ENCODE measurements around the gene RGS3.
"Not testable (repeated sequence)": the region's sequence is repeated elsewhere in the genome, so short reads cannot be mapped to it uniquely, and the experiment has no call there.

Gene RGS3

DNA sequence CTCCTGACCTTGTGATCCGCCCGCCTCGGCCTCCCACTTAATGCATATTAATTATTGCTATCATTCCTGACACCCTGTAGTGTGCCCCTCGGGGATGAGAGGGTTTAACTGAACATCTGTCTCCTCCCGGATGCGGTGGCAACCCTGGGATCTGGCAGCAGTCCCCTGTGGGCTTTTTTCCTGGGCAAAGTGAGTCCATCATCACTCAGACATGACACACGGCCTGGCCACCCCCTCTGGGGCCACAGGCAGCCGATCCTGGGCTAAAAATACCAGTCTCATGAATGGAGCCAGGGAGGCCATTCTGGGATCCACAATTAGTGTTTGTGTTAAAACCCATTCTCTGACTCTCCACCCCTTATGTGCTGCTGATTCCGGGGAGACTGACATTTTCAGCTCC lies 161.2 kb downstream of the RGS3 start:
- no peak for DNase-seq

DNA sequence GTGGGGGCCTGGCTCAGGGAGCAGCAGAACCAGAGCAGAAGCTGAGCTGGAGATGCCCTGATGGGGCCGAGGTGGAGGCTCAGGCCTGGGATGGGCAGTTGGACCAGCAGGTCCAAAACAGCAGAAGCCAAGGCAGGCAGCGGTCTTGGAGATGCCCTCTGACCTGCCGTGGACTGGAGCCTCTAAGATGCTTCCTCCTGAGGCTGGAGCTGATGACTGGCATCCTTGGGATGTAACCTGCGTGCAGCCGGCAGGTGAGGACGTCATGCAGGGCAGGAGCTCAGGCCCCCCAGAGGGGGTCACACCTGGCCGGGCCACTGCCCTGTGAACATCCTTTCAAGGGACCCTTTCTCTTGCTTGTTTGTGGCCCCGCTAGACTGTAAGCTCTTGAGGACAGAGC lies 162.0 kb downstream of the RGS3 start:
- DNase-seq, result no peak

DNA sequence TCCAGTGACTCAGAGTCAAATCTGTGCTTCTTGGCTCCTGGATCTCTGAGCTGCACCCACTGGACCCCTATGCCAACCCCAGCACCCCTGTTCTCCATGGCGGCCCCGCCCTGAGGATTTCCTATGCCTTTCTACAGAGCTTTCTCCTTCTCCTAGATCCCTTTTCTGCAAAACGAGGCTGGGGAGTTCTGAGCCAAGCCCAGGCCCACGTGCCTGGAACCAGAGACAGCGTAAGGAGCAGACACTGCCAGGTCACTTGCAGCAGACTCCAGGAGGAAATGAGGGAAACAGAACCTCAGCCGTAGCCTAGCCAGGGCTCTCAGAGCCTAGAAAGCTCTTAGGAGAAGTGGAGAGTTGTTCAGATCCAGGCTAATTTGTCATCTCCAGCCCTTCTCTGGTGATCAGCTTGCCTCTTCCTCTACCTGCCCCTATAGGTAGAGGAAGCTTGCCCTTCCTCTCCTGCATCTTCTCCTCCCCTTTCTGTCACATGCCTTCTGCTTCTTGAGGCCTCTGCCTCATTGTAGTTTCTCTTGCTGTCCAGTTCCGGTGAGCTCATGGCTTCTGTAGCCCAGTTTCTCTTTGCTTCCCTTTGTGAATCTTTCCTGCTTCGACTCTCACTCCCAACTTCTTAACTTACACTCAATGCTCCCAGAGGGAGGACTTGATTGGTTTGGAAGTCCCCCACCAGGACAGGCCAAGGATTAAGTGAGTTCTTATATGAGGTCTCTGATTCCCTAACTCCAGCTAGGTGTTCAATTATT lies 163.4 kb downstream of the RGS3 start:
- DNase-seq, result no peak

DNA sequence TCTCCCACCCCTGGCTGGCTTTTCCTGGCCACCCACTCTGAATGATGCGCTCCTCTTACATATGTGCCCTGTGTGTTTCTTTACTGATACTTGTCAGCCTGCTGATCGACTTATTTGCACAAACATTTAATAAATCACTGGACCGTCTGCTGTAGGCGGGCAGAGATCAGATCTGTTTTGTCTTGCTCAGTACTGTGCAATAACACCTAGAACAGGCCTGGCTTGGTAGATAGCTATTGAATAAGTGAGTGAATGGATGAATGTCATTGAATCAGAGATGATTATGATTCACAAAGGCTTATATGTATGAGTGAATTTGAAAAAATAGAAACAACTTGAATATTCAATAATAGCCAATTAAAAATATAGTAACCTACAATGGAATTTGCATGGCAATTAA lies 165.1 kb downstream of the RGS3 start:
- DNase-seq, result no peak

DNA sequence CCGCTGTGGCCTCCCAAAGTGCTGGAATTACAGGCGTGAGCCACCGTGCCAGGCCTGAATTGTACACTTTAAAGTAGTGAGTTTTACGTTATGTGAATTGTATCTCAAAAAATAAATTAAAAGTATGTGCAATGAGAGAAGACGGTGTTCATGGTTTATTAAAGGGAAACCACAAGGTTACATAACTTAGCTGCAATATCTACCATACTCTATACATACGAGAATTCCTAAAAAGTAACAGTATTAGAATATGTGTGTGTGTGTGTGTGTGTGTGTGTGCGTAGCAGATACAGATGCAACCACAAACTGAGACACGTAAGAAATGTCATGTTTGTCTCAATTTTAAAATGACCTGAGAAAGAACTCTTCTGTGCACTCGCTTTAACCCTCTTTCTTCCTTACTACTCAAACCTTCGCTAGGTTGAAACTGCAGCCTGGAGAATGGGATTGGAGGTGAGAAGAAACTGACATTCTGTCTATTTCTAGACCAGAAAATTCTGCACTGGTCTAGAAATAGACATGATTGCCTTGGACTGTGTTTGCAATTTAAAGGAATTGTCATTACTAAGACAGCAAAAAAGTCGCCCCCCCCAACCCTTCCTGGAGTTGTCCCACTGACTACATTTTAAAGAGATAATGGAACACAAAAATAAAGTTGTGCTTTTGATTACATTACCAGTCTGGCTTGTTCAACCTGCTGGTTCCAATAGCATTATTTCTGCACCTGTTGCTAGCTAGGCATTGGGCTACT lies 167.0 kb downstream of the RGS3 start:
- no peak for DNase-seq

DNA sequence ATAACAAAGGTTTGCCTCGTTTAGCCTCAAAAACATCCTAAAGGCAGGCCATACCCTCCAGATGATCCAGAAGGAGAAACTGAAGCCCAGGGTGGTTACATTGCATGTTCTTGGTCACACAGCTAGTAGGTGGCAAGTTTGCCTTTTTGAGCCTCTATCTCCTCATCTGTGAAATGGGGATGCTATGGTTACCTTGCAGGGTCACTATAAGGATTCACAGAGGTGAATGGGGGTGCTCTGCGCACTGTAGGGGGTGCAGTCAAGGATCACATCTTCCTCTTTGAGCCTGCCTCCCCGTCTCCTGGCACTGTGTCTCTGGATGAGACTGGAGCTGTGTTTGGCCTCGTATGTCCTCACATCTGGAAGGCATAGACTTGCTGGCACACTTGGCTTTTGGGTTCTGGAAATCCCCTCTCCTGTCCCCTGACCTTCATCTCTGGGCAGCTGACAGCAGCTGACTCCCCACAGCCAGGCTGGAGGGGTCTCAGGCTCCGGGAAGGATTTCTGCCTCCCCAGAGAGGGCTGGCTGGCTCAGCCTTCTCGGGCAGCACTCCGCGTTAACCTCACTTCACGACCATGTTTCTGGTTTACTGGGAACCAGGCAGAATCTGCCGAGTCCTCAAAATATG lies 167.7 kb downstream of the RGS3 start:
- DNase-seq, result no peak

DNA sequence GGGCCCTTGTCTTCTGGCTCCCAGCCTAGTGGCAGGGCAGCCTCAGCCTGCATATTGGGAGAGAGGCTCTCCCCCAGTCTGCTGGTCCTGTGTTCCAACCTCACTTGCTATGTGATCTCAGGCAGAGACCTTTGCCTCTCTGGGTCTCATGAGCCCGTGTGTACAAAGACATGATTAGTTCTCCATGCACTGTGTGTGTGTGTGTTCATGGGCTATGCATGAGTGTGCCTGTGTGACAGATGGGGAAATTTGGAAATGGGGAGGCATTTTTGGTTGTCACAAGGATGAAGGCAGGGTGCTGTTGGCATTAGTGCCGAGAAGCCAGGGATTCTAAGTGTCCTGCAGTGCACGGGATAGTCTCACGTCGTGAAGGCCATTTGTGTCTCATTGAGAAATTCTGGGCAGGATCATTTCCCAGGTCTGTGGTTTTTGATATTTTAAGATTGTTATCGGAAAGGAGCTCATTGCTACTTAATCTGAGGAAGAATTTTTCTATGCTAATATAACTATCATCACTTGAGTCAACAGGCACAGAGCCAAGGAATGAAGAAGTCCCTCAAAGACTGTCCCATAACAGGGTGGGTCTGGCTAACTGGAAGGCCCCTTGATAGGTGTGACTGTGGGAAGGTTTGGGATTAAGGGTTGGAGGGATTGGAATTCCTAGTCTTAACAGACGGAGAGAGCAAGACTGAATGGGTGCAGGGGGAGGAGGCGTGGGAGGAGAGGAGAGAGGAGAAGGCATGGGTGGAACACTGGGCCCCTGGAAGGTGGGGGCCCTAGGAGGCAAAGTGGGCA lies 168.5 kb downstream of the RGS3 start:
- no peak for DNase-seq

DNA sequence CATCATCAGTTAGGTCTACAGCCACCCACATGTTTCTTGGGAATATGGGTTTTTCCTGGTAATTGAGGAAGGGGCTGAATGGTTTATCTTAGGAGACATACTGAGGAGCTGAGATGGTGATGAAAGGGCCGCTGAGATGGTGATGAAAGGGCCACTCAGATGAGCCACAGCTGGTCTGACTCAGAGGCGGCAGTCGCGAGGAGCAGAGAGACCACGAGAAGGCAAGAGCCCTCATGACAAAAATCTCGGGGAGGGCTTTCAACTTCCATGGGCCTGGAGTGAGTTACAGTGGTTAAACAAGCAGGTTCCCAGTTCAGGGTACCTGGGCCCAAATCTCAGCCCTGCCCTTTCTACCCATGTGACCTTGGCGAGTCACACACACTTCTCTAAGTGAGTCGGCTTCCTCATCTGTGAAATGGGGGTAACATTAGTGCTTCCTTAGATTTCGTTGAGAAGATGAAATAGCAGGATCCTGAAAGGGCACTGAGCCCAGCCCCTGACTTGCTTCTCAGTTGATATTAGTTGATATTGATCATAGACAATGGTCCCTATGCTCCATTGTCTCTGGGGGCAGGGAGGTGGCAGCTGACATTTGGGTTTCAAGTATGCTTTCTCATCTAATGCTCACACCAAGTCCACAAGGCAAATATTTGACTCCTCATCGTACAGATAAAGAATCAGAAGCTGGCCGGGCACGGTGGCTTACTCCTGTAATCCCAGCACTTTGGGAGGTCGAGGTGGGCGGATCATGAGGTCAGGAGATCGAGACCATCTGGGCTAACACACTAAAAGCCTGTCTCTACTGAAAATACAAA lies 169.5 kb downstream of the RGS3 start:
- DNase-seq, result peak; percentile 12

DNA sequence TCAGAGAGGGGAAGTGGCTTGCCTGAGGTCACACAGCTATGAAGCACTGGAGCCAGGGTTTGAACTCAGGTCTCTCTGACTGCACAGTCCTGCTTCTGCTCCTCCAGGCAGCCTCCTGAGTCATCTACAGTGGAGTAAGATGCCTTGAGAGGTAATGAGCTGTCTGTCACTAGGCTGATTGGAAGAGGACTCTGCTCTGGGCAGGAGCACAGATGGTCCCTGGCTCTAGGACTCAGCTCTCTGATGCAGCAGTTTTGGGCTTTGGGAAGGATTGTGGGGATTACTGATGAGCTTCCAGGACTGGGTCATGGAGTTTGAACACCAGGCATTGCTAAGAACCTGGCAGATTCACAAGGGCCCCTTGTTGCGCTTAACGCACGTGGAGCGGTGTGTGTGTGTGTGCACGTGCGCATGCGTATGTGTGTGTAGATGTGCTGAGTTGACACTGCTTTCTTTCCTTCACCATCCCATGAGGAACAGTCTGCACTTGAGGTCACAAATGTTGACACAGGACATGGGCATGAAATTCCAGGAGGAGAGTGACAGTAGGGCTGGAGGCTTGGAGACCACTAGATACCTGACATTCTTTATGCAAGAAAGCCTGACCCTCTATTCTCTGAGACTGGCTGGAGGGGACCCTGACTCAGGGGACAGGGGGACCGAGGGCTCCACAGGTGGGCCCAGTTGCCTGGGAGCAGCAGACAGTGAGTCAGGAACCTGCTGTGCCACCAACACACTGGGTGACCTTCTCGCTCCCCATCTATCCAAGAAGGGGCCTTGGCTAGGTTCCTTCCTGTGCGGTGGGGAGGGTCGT lies 170.5 kb downstream of the RGS3 start:
- DNase-seq, result no peak

DNA sequence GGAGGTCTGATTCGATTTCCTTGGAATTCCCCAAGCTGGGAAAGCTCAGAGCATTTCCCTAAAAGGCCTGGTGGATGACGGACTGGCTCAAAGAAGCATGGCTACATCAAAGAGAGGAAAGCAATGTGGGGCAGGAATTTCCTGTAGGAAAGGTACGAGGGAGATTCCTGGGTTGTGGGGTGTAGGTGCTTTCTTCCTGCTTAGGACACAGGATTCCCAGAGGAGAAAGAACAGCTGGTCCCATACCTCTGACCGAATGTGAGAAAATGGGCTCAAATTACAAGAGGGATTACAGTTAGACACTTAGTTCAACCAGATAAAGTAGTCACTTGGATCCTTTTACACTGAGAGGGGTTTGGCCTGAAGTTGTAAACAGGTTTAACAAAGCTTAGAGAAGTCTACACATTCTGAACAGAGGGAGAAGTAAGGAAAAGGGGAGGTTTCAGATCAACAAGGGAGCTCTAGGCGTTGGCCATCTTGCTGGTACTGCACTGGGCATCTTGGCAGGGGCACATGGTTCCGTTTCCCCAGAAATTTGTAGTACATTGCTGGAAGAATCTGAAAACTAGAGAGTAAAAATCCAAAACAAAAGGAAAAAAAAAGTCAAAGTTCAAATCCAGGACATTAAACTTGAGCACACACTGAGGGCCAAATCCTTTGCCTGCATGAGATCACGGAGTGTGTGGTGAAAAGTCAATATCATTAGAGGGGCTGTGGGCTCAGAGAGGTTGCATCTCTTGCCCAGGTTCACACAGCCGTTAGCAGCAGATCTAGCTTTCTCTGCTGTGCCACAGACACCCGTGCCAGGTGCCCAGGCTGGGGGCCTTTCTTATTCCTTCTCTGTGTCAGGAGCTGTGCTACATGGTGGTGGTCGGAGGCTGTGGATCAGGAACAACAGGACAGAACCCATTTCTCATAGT lies 171.3 kb downstream of the RGS3 start:
- no peak for DNase-seq

DNA sequence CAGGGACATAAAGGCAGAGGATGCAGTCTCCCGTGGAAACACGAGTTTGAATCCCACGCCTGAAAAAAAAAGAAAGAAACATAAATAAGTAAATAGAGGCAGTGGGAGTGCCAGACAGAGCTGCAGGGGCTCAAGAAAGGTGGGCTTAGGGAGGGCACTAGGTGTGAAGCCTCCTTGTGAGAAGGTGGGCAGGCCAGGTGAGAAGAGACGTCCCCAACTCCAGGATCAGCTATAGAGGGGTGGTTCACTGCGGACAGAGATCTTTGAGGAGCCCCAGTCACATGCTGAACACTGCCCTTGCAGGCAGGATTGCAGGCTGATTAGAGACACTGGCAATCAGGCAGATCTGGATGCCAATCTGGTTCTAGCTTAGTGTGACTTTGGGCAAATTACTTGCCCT lies 172.1 kb downstream of the RGS3 start:
- no peak for DNase-seq

DNA sequence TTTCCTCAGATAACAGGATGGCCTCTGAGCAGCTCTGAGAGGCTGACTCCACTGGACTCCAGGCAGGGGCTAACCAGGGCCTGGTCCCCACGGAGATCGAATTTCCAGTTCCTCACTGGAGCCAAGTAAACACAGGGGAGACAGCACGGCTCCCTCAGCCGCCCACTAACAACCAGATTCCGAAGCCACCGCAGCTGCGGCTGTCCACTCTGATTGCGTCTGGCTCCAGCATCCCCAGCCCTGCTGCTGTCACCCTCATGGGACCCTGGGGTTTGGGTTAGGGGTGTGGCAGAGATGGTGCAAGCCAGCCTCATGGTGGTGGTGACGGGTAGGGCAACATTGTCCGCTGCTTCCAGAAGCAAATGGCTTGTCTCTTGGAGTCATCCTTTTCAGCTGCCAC lies 172.6 kb downstream of the RGS3 start:
- no peak for DNase-seq

DNA sequence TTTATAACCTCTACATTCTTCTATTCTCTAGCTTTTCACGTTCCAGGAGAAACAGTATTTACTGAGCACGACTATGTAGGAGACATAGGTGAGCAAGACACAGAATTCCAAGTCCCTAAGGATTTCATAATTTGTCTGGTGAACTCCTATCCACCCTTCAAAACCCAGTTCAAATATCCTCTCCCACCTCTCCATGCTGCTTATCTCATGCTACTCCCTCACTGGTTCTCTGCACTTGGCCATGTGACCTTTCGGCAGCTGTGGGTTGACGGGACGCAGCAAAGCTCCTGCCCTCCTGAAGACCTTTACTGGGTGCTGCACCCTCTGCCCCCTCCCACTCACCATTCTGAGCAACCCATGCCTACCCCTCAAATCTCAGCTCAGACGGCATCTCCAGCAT lies 173.2 kb downstream of the RGS3 start:
- DNase-seq, result no peak

DNA sequence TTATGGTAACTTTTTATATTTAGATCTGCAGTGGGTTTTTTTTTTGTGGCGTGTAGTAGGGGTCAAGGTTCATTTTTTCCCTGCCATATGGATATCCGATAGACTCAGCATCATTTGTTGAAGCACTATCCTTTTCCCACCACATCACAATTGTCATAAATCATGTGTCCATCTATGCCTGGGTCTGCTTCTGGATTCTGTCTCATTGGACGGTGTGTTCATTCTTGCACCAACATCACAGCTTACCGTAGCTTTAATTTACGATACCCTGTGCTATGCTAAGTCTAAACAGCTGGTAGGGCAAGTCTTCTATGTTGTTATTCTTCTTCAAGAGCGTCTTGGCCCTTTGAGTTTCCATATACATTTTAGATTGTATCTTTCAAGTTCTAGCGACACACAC lies 175.0 kb downstream of the RGS3 start:
- no peak for DNase-seq

DNA sequence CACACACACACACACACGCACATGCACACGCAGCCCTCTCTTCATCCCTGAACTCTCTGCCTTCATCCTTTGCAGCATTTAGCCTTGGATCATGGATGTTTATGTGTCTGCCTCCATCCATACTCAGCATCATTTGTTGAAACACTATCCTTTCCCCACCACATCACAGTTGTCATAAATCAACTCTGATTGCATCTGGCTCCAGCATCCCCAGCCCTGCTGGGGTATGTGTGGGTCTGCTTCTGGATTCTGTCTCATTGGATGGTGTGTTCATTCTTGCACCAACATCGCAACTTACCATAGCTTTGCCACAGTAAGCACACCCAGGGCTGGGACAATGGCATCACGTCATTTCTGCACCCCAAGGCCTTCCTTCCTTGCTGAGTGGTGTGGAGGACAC lies 175.4 kb downstream of the RGS3 start:
- no peak for DNase-seq

DNA sequence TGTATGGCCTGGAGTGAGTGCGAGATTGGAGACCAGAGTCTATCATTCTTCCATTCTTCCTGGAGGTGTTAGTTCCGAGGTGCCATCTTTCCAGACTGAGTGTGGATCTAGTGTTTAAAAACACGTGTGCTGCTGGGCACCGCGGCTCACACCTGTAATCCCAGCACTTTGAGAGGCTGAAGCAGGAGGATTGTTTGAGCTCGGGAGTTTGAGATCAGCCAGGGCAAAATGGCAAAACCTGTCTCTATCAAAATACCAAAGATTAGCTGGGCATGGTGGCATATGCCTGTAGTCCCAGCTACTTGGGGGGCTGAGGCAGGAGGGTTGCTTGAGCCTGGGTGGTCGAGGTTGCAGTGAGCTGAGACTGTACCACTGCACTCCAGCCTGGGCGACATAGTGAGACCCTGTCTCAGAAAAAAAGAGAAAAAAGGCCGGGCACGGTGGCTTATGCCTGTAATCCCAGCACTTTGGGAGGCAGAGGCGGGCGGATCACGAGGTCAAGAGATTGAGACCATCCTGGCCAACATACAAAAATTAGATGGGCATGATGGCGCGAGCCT lies 176.0 kb downstream of the RGS3 start:
- not testable (repeated sequence) for DNase-seq

DNA sequence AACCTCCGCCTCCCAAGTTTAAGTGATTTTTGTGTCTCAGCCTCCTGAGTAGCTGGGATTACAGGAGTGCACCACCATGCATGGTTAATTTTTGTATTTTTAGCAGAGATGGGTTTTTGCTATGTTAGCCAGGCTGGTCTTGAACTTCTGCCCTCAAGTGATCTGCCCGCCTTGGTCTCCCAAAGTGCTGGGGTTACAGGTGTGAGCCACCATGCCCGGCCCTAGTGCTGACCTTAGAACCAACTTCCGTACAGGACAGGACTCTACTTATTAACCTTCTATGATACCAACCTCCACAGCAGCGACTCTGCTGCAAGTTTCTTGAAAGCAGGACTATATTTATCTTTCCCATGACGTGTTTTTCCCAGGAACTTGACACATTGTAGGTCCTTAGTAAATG lies 176.9 kb downstream of the RGS3 start:
- no peak for DNase-seq

DNA sequence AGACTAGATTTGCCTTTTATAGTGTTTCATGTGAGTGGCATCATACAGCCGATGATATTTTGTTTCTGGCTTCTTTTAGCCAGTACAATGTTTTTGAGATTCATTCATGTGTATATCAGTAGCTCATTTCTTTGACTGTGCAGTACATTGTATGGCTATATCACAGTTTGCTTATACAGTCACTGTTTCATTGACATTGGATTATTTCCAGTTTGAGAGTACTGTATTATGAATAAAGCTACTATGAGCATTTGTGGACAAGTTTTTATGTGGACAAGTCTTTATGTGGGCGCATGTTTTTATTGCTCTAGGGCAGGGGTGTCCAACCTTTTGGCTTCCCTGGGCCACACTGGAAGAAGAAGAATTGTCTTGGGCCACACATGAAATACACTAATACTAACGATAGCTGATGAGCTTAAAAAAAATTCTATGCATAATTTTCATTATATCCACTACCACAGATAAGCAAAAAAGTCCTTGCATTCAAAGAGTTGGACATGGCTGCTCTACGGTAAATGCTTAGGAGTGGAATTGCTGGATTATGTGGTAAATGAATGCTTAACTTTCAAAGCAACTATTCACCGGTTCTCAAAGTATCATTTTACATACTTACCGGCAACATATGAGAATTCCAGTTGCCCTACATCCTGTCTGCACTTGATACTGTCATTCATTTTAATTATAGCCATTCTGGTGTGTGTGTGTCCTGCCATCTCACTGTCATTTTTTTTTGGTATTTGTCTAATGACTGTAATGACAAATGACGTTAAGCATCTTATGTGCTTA lies 177.8 kb downstream of the RGS3 start:
- no peak for DNase-seq

DNA sequence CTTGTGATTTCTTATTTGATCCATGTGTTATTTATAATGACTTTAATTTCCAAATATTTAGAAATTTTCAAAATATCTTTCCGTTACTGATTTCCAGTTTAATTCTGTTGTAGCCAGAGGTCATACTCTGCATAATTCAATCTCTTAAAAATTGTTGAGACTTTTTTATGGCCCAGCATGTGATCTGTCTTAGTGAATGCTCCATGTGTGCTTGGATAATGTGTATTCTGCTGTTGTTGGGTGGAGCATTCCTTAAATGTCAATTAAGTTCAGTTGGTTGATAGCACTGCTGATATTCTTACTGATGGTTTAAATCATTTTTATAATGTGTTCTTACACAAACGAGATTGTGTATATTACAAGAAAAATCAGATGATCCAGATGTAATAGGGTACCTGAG lies 180.8 kb downstream of the RGS3 start:
- DNase-seq, result no peak
